GM23248 (cell line): ENCODE results near the gene KCTD14.

ENCODE experiments used
- EZH2 ChIP-seq: fragments of 200-600 bp; sonication (generic); IDR thresholded peaks from 2 replicates; pipeline ENCODE4 v1.6.1; 2018; ENCODE audit warnings: antibody characterized with exemption, mild to moderate bottlenecking; ENCODE audit not compliant: insufficient read depth, poor library complexity, severe bottlenecking
- EZH2phosphoT487 ChIP-seq: fragments of 200-600 bp; sonication (generic); IDR thresholded peaks from 2 replicates; pipeline ENCODE4 v1.6.1; 2018; ENCODE audit warnings: antibody characterized with exemption, moderate library complexity, mild to moderate bottlenecking, low read depth; ENCODE audit not compliant: insufficient read depth

- no peak for TF ChIP-seq EZH2phosphoT487
- no peak for TF ChIP-seq EZH2
Measured at GRCh38 chr11:78070621-78071020, 47.5 kb upstream of the KCTD14 start.
